ENCODE measurements around the gene CFAP77. TPM values are rescaled to one million over a fixed set of nuclear protein-coding genes. Genes with fewer than 3 reads are reported as not detected.

CFAP77 gene
- total and polyA plus RNA-seq, 2 of the 8 experiments (the other 6 are each of a cell fraction or from before 2014, with no cell fraction given) = 0.63 to 0.97 TPM

- H3K14ac ChIP-seq (ENCODE audit: insufficient read length) = no peak overlapping the region
- no peak overlapping the region for H3K4me2 ChIP-seq (ENCODE audit: insufficient read depth in 1 of 2, low read depth in 2 of 2, low read length in 2 of 2)
- H3K4ac ChIP-seq (replicated peaks; ENCODE audit: insufficient read length, low read depth, low read length) = no peak overlapping the region
- no peak overlapping the region for H3K27ac ChIP-seq (ENCODE audit: low read depth, low read length)
- H3K79me2 ChIP-seq (ENCODE audit: control insufficient read depth in 1 of 2, insufficient read depth in 2 of 2, low read length in 2 of 2) = no peaks in the 10 kb centered on the region
- no peak for FAIRE-seq
- H4K8ac ChIP-seq (ENCODE audit: extremely low read depth, insufficient read depth, low read length) = no peak overlapping the region
- 0 out of 4 replicates have a peak, but pooled peaks cover 0 to 4% of the 10 kb centered on the region in 2 experiments for H3K9me3 ChIP-seq (ENCODE audit: insufficient read depth in 2 of 2, low read depth in 1 of 2, low read length in 1 of 2)
- no peak overlapping the region for H2BK15ac ChIP-seq (ENCODE audit: low read length)
- H3K18ac ChIP-seq (ENCODE audit: extremely low read depth, low read length) = no peak overlapping the region
- no peaks in the 10 kb centered on the region for H4K20me1 ChIP-seq (replicated peaks in 1 of 2; ENCODE audit: control insufficient read depth in 1 of 2, insufficient read depth in 2 of 2, low read length in 2 of 2)
- DNase-seq (ENCODE audit: low read depth in 1 of 2, low spot score in 2 of 2) = no peak
- H2AFZ ChIP-seq (ENCODE audit: low read length) = peak overlapping the region; percentile 19
- WGBS, 2 experiments (ENCODE audit: extremely low coverage in 1 of 2, insufficient coverage in 1 of 2, insufficient read length in 1 of 2, insufficient replicate concordance in 2 of 2, low coverage in 1 of 2, low lambda C conversion rate in 2 of 2, missing lambda C conversion rate in 1 of 2) = 78% methylated on average over 19 of the region's 20 CpGs; no CpG with 5 or more reads in 1 of the 2 experiments
- peaks cover 0 to 3% (median 0%) of the 10 kb centered on the region in 4 experiments; a peak in 2 of 7 replicates for H3K4me1 ChIP-seq (replicated peaks in 1 of 4; ENCODE audit: control insufficient read depth in 3 of 4, insufficient read depth in 4 of 4, low read length in 3 of 4)
- peak overlapping the region; percentile 50; the same call in 1 of the 2 replicates for H2BK12ac ChIP-seq (ENCODE audit: low read depth, low read length)
- H3K4me3 ChIP-seq (ENCODE audit: extremely low read depth in 1 of 4, insufficient read depth in 2 of 4, low read depth in 3 of 4, low read length in 4 of 4) = no peak overlapping the region
- no peak overlapping the region for H4K5ac ChIP-seq (ENCODE audit: insufficient read length, low read depth, low read length)
- TF ChIP-seq ZNF274 (IDR thresholded peaks at IDR 0.05; ENCODE audit: borderline replicate concordance, extremely low read depth, low read length) (no peak), POLR2A (IDR thresholded peaks at IDR 0.05; ENCODE audit: control extremely low read depth in 1 of 2, low read depth in 2 of 2, low read length in 2 of 2) (no peak), CBX5 (IDR thresholded peaks at IDR 0.05; ENCODE audit: low read depth, low read length) (no peak), ATF3 (IDR thresholded peaks at IDR 0.05; ENCODE audit: insufficient read depth, low read depth, low read length) (no peak), EP300 (IDR thresholded peaks at IDR 0.05; ENCODE audit: borderline replicate concordance in 1 of 2, low read depth in 2 of 2, low read length in 2 of 2) (no peak), TBP (IDR thresholded peaks at IDR 0.05; ENCODE audit: low read depth, low read length) (no peak), FOSL1 (IDR thresholded peaks at IDR 0.05; ENCODE audit: insufficient read depth, low read depth, low read length) (no peak), CBX8 (IDR thresholded peaks at IDR 0.05; ENCODE audit: borderline replicate concordance, low read depth, low read length) (no peak), TAF7 (optimal IDR thresholded peaks at IDR 0.05; ENCODE audit: borderline replicate concordance, low read depth, low read length) (no peak), TEAD4 (IDR thresholded peaks at IDR 0.05; ENCODE audit: low read depth, low read length) (no peak), BACH1 (IDR thresholded peaks at IDR 0.05; ENCODE audit: low read length) (no peak), SUZ12 (IDR thresholded peaks at IDR 0.05; ENCODE audit: low read length) (no peak)
- no peaks in the 10 kb centered on the region for H3K79me1 ChIP-seq (ENCODE audit: low read depth, low read length)
- no peak overlapping the region for H2AK5ac ChIP-seq (ENCODE audit: low read depth, low read length)
- no peaks in the 10 kb centered on the region for H3K23me2 ChIP-seq (ENCODE audit: low read depth, low read length)
- H4K91ac ChIP-seq (replicated peaks; ENCODE audit: insufficient read length, low read length) = no peak overlapping the region
- POLR2A ChIA-PET (ENCODE audit: partially characterized antibody) = interaction anchor here (0.8 kb wide), 1 partner anchor 93 kb away, joined by 3 read pairs; no protein-coding TSS in a partner anchor
- no peak overlapping the region for H2BK20ac ChIP-seq (ENCODE audit: low read length)
- H3K56ac ChIP-seq (replicated peaks; ENCODE audit: insufficient read length, low read depth, low read length) = no peak overlapping the region
- no peak overlapping the region for H3K23ac ChIP-seq (ENCODE audit: insufficient read length)
- no peak overlapping the region for H3K9ac ChIP-seq (replicated peaks in 1 of 4; ENCODE audit: extremely low read depth in 1 of 4, low read depth in 3 of 4, low read length in 3 of 4)
- CTCF ChIA-PET (ENCODE audit: partially characterized antibody) = interaction anchor here (0.6 to 4.3 kb wide), 12 partner anchors 8 to 379 kb away, joined by 3 to 23 read pairs (median 4); no protein-coding TSS in a partner anchor
- no peaks in the 10 kb centered on the region for H3K27me3 ChIP-seq (replicated peaks in 1 of 4; ENCODE audit: control insufficient read depth in 3 of 4, extremely low read depth in 1 of 4, insufficient read depth in 3 of 4, low read length in 3 of 4)
- H3K36me3 ChIP-seq (ENCODE audit: control insufficient read depth in 2 of 4, insufficient read depth in 4 of 4, low read length in 3 of 4) = no peaks in the 10 kb centered on the region
- H2BK120ac ChIP-seq (replicated peaks; ENCODE audit: low read depth, low read length) = no peak overlapping the region
- H2BK5ac ChIP-seq (ENCODE audit: low read depth, low read length) = no peak overlapping the region
These were observed 88.7 kb downstream of the CFAP77 start for GRCh38 chr9:132498531-132499210.

Measured in H1 (cell line).